Stimulated activated CD8-positive, alpha-beta memory T cell treated with anti-CD3 and anti-CD28 coated beads, Interleukin-7, amount 100 ng/mL, for 4 hours (primary cell): ENCODE measurements around the gene LAMA3.

ENCODE experiments used
- DNase-seq, 2 donors: peaks; one replicate each; pipeline ENCODE4 v3.0.0-alpha.2; 2020; ENCODE audit warnings: low read depth in 2 of 2

LAMA3 gene

GRCh38 chr18:23669804-23670405 lies 19.3 kb upstream of the LAMA3 start:
- no peak for DNase-seq

GRCh38 chr18:23671564-23671963 lies 17.7 kb upstream of the LAMA3 start:
- no peak for DNase-seq

- DNase-seq, result no peak
Observed at GRCh38 chr18:23673725-23674124, 15.5 kb upstream of the LAMA3 start.

GRCh38 chr18:23675236-23675635 lies 14.0 kb upstream of the LAMA3 start:
- DNase-seq, result no peak

- DNase-seq, result no peak
Observed at GRCh38 chr18:23675896-23676295, 13.4 kb upstream of the LAMA3 start.

- DNase-seq, result no peak
Observed at GRCh38 chr18:23682045-23682444, 7.2 kb upstream of the LAMA3 start.

- no peak for DNase-seq
Observed at GRCh38 chr18:23682472-23682871, 6.8 kb upstream of the LAMA3 start.

GRCh38 chr18:23683155-23683554 lies 6.1 kb upstream of the LAMA3 start:
- DNase-seq, result no peak

- DNase-seq, result no peak
Observed at GRCh38 chr18:23683671-23684070, 5.6 kb upstream of the LAMA3 start.

- no peak for DNase-seq
Observed at GRCh38 chr18:23684515-23685197, 4.6 kb upstream of the LAMA3 start.

GRCh38 chr18:23688528-23688927 lies 725 bp upstream of the LAMA3 start:
- DNase-seq, result no peak

- no peak for DNase-seq
Observed at GRCh38 chr18:23689616-23690504, 607 bp downstream of the LAMA3 start.

GRCh38 chr18:23690505-23691068 lies 1.3 kb downstream of the LAMA3 start:
- no peak for DNase-seq

GRCh38 chr18:23693846-23694245 lies 4.6 kb downstream of the LAMA3 start:
- no peak for DNase-seq

GRCh38 chr18:23694637-23695430 lies 5.6 kb downstream of the LAMA3 start:
- no peak for DNase-seq

GRCh38 chr18:23701017-23701416 lies 11.8 kb downstream of the LAMA3 start:
- no peak for DNase-seq

- no peak for DNase-seq
Observed at GRCh38 chr18:23701544-23702064, 12.4 kb downstream of the LAMA3 start.

- DNase-seq, result no peak
Observed at GRCh38 chr18:23702606-23703005, 13.4 kb downstream of the LAMA3 start.

GRCh38 chr18:23703057-23703986 lies 14.1 kb downstream of the LAMA3 start:
- DNase-seq, result no peak

GRCh38 chr18:23703987-23704384 lies 14.7 kb downstream of the LAMA3 start:
- no peak for DNase-seq
